Activated gamma-delta T cell (primary cell): ENCODE data around the gene FUBP1.
"Not testable (repeated sequence)": the region's sequence is repeated elsewhere in the genome, so short reads cannot be mapped to it uniquely, and the experiment has no call there.

Source experiments
- DNase-seq: peaks from one replicate; lab custom pipeline; 2025; lab: John Stamatoyannopoulos, UW

The FUBP1 gene

DNA sequence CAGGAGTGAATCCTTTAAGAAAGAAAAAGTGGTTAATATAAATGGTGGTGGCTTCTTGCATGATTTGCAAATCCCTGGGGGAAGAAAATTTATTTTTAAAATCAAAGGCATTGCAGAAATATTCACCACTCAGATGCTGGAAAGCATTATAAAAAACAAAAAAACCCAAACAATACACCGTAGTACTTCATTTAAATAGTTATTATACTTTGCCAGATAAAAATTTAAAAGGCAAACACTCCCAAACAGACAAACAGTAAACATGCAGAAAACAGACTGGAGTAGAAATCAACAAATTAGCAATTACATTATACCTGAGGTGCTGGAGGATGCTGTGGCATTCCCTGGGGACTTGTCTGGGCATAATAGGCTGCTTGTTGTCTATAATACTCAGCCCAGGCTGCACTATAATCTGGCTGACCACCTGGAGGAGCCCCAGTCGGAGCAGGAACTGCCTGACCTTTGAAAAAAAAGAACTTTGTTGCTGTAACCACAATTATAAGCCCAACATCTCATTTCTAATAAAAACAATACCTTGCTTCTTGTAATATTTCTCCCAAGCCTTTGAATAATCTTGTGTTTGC is 29.9 kb downstream of the FUBP1 start:
- no peak for DNase-seq

DNA sequence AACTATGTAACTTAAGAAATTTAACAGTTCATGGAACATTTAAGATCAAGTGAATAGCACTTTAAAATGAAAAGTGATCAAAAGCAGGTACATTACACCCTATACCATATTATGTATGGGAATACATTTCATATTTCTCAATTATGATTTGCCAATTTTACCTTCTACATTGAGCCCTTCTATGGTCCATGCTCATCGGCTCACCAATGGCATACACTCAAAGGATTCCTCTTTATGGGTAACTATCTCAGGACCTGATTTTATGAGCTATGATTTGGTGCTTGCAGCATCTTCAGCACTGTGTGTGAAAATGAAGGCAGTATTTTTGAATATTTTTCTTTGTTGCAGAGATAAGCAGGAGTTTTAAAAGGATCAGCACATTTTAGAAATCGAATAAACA is 33.5 kb downstream of the FUBP1 start:
- no peak for DNase-seq

GRCh38 chr1:77942400-77943140 is 36.3 kb downstream of the FUBP1 start:
- no peak for DNase-seq

DNA sequence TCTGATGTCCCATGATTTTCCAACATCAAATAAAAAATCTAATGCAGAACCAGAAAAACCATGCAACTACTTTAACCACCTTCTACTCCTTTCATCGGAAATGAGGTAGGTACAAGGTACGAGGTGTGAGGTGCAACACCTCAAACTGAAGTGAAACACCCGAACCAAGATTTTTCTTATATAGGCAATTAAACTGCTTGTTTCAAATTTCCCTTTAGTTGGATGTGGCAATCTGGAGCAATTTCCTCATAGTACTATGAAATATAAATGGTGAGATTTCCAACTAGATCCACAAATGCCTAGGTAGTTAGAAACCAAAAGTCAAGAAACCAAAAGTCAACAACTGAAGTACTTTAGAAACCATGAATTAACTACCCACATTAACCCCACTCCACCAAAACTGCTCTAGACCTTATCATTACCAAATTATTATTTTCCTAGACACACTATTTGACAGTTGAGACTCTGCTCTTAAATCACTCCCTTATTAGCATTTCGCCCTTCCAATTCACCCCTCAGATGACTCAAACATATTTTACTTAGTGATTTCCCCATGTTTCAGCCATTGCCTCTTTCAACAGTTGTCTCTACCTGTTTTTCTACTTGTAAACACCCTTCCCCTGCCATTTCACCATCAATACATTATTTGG is 37.8 kb downstream of the FUBP1 start:
- no peak for DNase-seq

- no peak for DNase-seq
Measured at GRCh38 chr1:77938651-77939050, 40.2 kb downstream of the FUBP1 start.

DNA sequence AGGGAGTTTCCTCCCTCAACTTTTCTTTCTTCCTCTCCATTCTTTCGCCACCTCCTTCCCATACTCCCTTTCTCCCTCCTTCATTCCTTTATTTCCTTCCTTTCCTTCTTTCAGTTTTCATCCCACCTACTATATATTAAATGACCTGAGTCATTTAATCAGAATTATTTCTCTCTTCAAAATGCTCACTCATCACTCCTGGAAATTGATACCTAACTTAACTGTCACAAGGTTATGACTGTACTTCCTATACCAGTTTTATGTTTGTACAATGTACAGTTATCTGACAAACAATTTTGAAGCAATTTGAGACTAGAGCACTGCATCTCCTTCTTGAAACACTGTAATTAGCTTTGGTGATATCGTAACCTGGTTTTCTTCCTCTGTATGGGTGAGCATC is 49.1 kb downstream of the FUBP1 start:
- DNase-seq, result no peak

- no peak for DNase-seq
Measured at GRCh38 chr1:77927414-77927813, 51.5 kb downstream of the FUBP1 start.

DNA sequence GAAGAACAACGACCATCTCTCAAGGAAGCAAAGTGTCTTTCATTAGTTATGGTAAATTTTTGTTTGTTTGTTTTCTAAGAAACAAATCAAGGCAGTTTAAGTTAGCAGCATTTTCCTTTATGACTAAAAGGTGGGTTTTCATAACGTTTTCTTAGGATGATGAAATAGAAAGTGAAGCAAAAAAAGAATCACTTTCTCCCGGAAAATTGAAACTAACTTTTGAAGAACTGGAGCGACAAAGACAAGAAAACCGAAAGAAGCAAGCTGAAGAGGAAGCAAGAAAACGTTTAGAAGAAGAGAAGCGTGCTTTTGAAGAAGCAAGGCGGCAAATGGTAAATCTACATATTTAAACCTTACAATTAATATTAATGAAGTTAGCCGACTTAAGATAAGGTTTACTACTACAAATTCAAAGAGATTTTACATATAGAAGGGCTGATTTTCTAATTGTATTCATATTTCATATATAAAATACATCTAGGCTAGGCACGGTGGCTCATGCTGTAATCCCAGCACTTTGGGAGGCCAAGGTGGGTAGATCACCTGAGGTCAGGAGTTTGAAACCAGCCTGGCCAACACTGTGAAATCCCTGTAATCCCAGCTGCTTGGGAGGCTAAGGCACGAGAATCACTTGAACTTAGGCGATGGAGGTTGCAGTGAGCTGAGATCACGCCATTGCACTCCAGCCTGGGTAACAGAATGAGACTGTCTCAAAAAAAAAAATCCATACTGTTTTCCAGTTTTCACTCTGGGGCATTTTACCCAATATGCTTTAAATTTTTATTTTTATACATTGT is 52.1 kb downstream of the FUBP1 start:
- DNase-seq, result no peak

DNA sequence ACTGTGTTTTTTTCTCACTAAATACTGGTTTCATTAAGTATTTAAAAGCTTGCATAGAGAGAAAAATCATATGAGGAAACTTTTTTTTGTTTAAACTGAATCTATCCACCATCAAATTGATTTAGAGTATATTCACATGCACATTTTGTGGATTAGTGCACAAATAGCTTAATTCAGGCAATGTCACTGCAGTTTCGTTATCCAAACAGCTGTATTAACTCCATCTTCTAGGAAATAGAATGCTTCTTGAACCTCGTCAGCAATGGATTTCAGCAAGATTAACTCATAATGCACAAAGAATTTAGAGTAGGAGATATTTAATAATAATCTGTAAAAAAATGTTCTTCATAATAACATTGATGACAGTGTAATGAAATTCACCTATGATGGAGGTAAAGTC is 52.9 kb downstream of the FUBP1 start:
- no peak for DNase-seq

GRCh38 chr1:77925518-77925917 is 53.4 kb downstream of the FUBP1 start:
- DNase-seq, result no peak

GRCh38 chr1:77918918-77919317 is 60.0 kb downstream of the FUBP1 start:
- DNase-seq, result not testable (repeated sequence)

GRCh38 chr1:77910116-77910515 is 68.8 kb downstream of the FUBP1 start:
- no peak for DNase-seq

GRCh38 chr1:77906624-77907023 is 72.2 kb downstream of the FUBP1 start:
- DNase-seq, result no peak

- no peak for DNase-seq
Measured at GRCh38 chr1:77906019-77906545, 72.8 kb downstream of the FUBP1 start.

DNA sequence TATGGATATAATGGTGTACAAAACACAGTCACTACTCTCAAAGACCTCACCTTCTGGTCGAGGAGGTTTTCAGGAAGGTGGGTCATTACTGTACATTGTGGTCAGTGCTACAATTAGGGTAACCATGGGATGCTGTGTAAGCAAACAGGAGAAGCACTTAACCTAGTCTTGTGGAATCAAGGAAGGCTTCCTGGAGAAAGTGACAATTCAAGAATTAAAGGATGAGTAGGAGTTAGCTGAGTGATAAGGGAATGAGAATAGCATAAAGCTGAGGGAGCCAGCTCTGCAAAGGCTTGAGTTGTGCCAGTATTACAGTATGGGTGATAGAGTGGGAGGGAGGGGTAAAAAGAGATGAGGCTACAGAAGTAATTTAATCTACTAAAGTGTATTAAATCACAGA is 73.3 kb downstream of the FUBP1 start:
- no peak for DNase-seq

DNA sequence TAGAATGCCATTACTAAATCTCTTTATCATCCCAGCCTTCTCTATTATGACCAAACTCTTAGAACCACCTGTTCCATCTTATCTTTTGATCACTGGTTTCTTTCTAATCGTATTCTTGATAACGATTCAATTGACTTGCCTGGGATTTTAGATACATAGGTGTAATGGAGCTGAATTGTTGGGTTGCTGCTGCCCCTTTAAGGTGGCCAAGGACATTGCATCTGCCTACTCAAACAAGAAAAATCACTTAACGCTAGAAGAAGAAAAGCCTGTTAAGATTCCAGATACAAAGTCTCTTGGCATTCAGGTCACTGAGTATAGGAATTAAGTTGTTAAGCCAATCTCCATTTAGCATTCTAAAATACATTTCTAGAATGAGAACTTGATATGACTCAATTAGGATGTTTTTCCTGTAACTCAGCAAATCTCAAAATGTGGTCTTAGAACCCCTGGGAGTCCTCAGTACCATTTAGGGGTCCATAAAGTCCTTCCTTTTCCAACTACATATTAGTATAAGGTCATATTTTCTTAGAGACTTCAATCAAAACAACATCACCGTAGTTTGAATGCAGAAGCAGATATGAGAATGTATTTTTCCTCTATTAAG is 78.1 kb downstream of the FUBP1 start:
- no peak for DNase-seq

DNA sequence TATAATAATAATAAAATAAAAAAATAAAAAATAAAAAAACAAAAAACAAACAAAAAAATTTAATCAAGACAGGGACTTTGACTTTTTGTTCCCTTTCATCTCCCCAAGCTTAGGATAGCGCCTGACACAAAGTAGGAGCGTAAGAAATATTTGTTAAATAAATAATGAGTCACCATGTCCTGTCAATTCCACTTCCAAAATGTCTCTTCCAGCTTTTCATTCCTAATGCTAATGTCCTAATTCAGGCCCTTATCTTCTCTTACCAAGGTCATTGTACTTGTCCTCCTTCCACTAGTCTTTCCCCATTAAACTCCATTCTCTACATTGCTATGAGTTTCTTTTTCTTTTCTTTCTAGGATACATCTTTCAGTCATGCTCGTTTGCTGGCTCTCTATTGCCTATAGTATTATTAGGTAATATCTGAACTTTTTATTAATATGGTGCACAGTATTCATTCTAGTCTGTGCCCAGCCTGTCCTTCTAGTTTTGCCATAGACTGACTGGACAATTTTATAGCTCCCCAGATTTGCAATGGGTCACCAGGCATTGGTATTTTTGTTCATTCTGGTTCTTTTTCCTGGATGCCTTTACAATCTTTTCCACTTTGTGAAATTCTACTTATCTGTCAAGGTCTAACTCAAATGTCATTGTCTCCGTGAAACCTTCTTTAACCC is 79.1 kb downstream of the FUBP1 start:
- no peak for DNase-seq
